ENCODE data around the gene EPHB1.
"Not testable (repeated sequence)": the region's sequence is repeated elsewhere in the genome, so short reads cannot be mapped to it uniquely, and the experiment has no call there.

EPHB1 gene

DNA sequence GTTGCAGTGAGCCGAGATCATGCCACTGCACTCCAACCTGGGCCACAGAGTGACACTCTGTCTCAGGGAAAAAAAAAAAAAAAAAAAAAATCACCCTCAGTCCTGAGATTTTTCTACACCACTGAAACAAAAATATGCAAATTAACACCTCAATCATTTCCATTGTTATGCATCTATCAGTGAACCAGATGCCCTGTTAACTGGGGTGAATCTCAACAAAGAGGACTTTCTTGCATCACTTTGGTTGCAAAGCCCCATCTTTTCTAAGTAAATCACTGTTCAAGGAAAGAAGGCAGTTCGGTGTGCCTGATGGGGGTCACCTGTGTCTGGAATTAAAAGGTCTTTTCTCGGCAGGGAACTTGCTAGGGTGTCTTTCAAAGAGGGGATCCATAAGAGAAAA, 421.6 kb downstream of the EPHB1 start:
- DNase-seq (ENCODE audit: low read depth): no peak

- DNase-seq (ENCODE audit: low read depth): no peak
Observed at GRCh38 chr3:135217730-135218129, 422.7 kb downstream of the EPHB1 start.

DNA sequence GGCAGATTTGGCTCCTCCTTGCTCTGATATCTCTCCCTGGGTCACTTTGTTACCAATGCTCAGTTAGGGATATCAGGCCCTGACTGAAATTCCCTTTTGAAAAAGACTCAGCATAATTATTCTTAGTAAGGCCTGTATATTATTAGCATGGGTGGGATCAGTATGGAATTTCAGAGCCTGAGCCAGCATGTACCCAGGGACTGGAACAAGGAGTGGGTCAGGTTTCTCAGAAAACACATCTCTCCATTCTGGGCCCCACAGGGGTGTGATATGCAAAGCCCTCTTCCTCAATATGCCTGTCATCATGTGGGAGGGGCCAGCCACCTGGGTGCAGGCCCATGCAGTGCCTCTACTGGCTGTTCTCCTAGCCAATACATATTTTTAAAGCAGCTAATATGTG, 423.2 kb downstream of the EPHB1 start:
- DNase-seq (ENCODE audit: low read depth): no peak

- no peak for DNase-seq (ENCODE audit: low read depth)
Observed at GRCh38 chr3:135218782-135219181, 423.7 kb downstream of the EPHB1 start.

GRCh38 chr3:135224815-135225362, 429.8 kb downstream of the EPHB1 start:
- no peak for DNase-seq (ENCODE audit: low read depth)

- DNase-seq (ENCODE audit: low read depth): no peak
Observed at GRCh38 chr3:135226057-135226456, 431.0 kb downstream of the EPHB1 start.

GRCh38 chr3:135228201-135228600, 433.1 kb downstream of the EPHB1 start:
- DNase-seq (ENCODE audit: low read depth): no peak

DNA sequence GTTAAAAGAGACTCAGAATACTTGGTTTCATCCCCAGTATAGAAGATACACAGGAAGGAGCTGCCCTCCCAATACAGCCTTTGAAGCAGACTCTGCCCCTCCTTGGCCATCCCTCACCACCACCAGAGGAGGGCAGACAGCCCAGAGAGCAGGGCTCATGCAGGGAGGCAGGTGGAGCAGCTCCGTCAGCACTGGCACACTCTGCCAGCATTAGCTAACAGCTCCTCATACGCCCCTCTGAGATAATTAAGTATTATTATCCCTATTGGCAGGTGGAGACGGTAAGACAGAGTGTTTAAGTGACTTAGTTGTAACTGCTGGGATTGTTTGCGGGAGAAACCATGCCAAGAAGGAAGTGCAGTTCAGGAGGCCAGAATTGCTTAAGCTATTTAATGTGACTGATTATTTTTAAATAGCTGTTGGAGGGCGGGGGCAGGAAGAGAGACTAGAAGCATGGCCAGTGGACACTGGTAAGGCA, 434.0 kb downstream of the EPHB1 start:
- DNase-seq (ENCODE audit: low read depth): no peak

- DNase-seq (ENCODE audit: low read depth): no peak
Observed at GRCh38 chr3:135231737-135232136, 436.7 kb downstream of the EPHB1 start.

- DNase-seq (ENCODE audit: low read depth): no peak
Observed at GRCh38 chr3:135232226-135232625, 437.2 kb downstream of the EPHB1 start.

DNA sequence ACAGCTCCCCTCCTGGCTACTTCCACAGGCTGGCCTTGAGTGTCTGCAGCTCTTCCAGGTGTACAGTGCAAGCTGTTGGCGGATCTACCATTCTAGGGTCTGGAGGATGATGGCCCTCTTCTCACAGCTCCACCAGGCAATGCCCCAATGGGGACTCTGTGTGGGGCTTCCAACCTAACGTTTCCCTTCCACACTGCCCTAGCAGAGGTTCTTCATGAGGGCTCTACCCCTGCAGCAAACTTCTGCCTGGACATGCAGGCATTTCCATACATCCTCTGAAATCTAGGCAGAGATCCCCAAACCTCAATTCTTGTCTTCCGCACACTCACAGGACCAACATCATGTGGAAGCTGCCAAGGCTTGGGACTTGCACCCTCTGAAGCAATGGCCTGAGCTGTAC, 438.4 kb downstream of the EPHB1 start:
- DNase-seq (ENCODE audit: low read depth): not testable (repeated sequence)

DNA sequence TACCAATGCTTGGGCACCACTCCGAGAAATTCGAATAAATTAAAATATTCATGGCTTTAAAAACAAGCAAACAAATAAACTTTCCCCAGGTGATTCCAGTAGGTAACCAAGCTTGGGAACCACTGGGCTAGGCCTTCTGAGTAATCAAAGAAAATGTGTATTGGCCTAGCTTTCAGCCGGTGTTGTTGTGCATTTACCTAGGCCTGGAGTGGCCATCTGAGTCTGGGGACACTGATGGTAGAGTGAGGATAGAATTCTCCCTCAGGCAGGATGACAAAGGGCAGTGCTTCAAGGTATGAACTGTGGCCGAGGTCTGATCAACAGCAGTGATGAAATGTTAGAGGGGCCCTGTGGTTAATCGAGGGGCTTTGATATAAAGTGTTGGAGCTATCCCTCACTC, 440.5 kb downstream of the EPHB1 start:
- DNase-seq (ENCODE audit: low read depth): no peak

GRCh38 chr3:135237371-135238143, 442.5 kb downstream of the EPHB1 start:
- no peak for DNase-seq (ENCODE audit: low read depth)

DNA sequence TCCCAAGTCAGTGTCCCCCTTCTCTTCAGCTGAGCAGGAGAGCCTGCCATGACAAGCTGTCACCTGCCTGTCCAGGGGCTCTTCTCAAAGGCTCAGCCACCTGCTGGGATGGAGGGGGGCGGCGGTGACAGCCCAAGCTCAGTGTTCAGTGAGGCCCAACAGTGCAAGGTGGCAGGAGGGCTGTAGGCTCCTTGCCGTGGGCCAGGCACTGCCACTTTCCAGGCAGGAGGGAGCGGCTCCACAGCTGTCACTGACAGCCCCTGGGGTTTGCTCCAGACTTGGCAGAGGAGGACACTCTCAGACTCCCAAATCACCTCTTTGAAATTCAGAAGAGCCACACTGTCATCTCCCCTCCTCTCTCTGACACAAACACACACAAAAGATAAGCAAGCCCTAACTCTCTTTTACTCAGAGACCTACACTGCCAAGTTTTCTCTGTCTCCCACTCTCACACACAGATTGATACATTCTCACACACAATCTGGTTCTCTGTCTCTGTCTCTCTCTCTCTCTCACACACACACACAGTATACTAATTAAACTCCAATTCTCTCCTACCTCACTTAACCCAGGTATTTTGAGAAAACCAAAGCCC, 443.3 kb downstream of the EPHB1 start:
- DNase-seq (ENCODE audit: low read depth): no peak

GRCh38 chr3:135238871-135239614, 444.0 kb downstream of the EPHB1 start:
- no peak for DNase-seq (ENCODE audit: low read depth)

- DNase-seq (ENCODE audit: low read depth): no peak
Observed at GRCh38 chr3:135239615-135239884, 444.5 kb downstream of the EPHB1 start.

GRCh38 chr3:135240426-135240825, 445.4 kb downstream of the EPHB1 start:
- DNase-seq (ENCODE audit: low read depth): no peak

DNA sequence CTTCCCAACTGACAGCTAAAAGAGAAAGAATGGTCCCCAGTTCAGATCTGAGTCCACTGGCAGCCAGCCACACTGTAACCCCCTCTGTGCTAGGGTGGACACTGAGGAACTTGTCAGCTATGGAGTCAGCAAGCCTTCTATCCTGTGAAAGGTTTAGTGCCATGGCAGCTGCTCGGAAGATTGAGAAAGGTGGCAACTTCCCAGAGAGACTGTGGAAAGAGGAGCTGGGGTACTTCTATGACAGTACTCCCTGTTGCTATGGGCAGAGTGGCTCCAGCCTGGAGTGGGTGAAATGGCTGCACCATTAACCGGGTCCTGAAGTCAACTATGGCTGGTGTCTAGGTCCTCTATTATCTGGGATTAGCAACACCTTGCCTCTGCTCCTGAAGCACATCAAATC, 447.2 kb downstream of the EPHB1 start:
- DNase-seq (ENCODE audit: low read depth): no peak

DNA sequence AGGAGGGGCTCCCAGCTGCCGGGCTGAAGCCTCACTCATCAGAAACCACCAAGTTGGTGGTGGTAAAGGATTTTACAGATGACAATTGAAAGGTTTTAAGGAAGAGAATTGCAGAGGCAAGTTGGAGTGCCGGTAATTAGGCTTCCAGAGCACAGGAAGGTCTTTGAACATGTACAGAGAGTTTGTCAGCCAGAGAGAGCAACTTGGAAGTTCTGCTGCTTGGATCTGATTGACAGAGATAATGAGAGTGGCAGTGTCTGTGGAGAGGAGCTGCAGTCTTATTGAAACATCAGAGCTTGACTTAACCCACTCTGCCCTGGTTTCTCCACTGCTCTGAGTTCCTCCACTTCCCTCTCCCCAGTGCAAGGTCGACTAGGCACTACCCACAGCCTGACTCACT, 448.6 kb downstream of the EPHB1 start:
- no peak for DNase-seq (ENCODE audit: low read depth)

DNA sequence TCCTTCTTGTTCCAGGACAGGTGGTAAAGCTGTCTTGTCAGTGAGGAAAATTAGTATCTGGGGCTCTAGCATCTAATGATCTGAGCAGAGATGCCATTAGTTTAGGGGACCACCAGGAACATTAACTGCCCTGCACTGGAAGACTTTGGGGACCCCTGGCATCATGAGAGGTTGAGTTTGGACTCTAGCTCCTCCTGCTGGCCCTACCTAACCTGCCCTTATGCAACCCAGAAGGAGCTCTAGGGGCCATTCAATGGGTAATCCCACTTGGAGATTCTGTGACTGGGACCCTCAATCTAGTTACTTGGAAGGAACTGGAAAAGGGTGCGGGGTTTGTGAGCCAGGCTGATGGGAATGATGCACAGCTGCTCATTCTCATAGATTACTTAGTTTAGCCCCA, 451.0 kb downstream of the EPHB1 start:
- DNase-seq (ENCODE audit: low read depth): no peak

DNA sequence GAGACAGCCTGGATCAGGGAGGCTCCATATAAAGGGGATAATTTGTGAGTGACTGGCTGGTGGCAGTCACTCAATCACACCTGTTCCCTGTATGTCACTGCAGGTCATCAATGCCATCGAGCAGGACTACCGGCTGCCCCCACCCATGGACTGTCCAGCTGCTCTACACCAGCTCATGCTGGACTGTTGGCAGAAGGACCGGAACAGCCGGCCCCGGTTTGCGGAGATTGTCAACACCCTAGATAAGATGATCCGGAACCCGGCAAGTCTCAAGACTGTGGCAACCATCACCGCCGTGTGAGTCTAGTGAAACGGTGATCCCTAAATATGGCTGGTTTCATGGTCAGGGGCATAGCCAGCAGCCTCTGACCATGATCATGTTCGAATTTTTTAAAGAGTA, 453.2 kb downstream of the EPHB1 start:
- DNase-seq (ENCODE audit: low read depth): no peak

DNA sequence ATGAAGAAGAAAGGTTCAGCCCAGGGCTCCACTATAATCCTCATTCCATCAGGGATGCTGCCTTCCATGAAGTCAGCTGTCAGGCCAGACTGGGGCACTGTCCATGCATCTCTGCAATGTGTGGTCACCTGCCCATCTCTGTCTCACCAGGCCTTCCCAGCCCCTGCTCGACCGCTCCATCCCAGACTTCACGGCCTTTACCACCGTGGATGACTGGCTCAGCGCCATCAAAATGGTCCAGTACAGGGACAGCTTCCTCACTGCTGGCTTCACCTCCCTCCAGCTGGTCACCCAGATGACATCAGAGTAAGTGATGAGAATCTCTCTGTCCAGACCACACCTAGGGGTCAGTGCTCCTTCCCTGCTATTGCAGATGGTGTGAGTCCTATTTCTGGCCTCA, 454.1 kb downstream of the EPHB1 start:
- DNase-seq (ENCODE audit: low read depth): no peak

DNA sequence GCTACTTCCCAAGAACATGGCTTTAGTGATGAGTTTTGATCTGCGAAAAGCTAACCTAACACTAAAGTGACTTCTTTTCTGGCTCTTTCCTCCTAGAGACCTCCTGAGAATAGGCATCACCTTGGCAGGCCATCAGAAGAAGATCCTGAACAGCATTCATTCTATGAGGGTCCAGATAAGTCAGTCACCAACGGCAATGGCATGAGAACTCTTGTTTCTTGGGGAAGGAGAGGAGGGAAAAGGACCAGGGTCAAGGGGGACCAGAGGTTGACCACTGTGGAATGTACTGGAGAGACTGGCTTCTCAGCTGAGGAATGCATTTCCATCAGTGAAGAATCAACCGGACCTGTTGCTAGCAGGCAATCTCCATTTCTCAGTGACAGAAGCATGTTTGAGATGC, 463.9 kb downstream of the EPHB1 start:
- DNase-seq (ENCODE audit: low read depth): no peak

Measured in non-pigmented ciliary epithelial cell (primary cell).